Hepatocyte (in vitro differentiated cells): ENCODE measurements around the gene C11orf65. TPM values are rescaled to one million over a fixed set of nuclear protein-coding genes. Genes with fewer than 3 reads are reported as not detected.
"Not testable (repeated sequence)": the region's sequence is repeated elsewhere in the genome, so short reads cannot be mapped to it uniquely, and the experiment has no call there.

Experiments used
- DNase-seq: peaks from one replicate; pipeline ENCODE4 v3.0.0-alpha.2; 2016; ENCODE audit warnings: low spot score
- H2AFZ ChIP-seq: fragments of 200-600 bp; sonication (generic); 2 replicates; pipeline ENCODE4 v1.6.0; 2016; ENCODE audit warnings: antibody characterized with exemption, mild to moderate bottlenecking
- H3K27ac ChIP-seq: fragments of 200-600 bp; sonication (generic); 2 replicates; pipeline ENCODE4 v1.5.1; 2016; ENCODE audit warnings: mild to moderate bottlenecking
- H3K27me3 ChIP-seq: fragments of 200-600 bp; sonication (generic); 2 replicates; pipeline ENCODE4 v1.6.1; 2016
- H3K36me3 ChIP-seq: fragments of 200-600 bp; sonication (generic); replicated peaks from 2 replicates; pipeline ENCODE4 v1.5.1; 2016; ENCODE audit warnings: low read depth; ENCODE audit not compliant: insufficient read depth
- H3K4me1 ChIP-seq: fragments of 200-600 bp; sonication (generic); 2 replicates; pipeline ENCODE4 v1.5.1; 2016; ENCODE audit warnings: mild to moderate bottlenecking, moderate library complexity; ENCODE audit not compliant: insufficient read depth
- H3K4me2 ChIP-seq: fragments of 200-600 bp; sonication (generic); 2 replicates; pipeline ENCODE4 v1.6.0; 2016
- H3K4me3 ChIP-seq: fragments of 200-600 bp; sonication (generic); 2 replicates; pipeline ENCODE4 v1.5.1; 2016; ENCODE audit warnings: mild to moderate bottlenecking
- H3K79me2 ChIP-seq: fragments of 200-600 bp; sonication (generic); 2 replicates; pipeline ENCODE4 v1.6.0; 2017; ENCODE audit warnings: mild to moderate bottlenecking
- H3K9me2 ChIP-seq: fragments of 200-600 bp; sonication (generic); replicated peaks from 2 replicates; pipeline ENCODE4 v1.6.0; 2017; ENCODE audit warnings: mild to moderate bottlenecking; ENCODE audit not compliant: insufficient read depth
- H3K9me3 ChIP-seq: fragments of 200-600 bp; sonication (generic); 2 replicates; pipeline ENCODE4 v1.5.1; 2016; ENCODE audit warnings: low read depth, mild to moderate bottlenecking
- H4K20me1 ChIP-seq: fragments of 200-600 bp; sonication (generic); 2 replicates; pipeline ENCODE4 v1.6.0; 2016; ENCODE audit warnings: mild to moderate bottlenecking; ENCODE audit not compliant: insufficient read depth, poor library complexity, severe bottlenecking
- CTCF ChIP-seq: fragments of 200-600 bp; sonication (generic); IDR thresholded peaks from 2 replicates; pipeline ENCODE4 v1.5.1; 2016; ENCODE audit warnings: antibody characterized with exemption, mild to moderate bottlenecking; ENCODE audit not compliant: poor library complexity
- EZH2 ChIP-seq: fragments of 200-600 bp; sonication (generic); IDR thresholded peaks from 2 replicates; pipeline ENCODE4 v1.6.1; 2016; ENCODE audit warnings: antibody characterized with exemption, mild to moderate bottlenecking, borderline replicate concordance
- EZH2phosphoT487 ChIP-seq: fragments of 200-600 bp; sonication (generic); IDR thresholded peaks from one replicate; pipeline ENCODE4 v1.6.1; 2018; ENCODE audit warnings: antibody characterized with exemption, mild to moderate bottlenecking, low read depth, moderate library complexity; ENCODE audit not compliant: unreplicated experiment, severe bottlenecking
- WGBS: methylation state at CpG from one replicate; pipeline ENCODE4 v1.1.6; 2016; ENCODE audit warnings: low lambda C conversion rate; ENCODE audit errors: missing lambda C conversion rate; 5-methylcytosine and 5-hydroxymethylcytosine counted together
- polyA plus RNA-seq: library from polyadenylated mRNA; unstranded; fragments of >200 nt; fragmentation: Nextera tagmentation; extraction: Ambion mirVana; gene quantifications from 2 replicates; pipeline ENCODE4 v1.2.1, GENCODE V29; 2016
- total RNA-seq: library from RNA; depleted of rRNA; stranded (reverse); fragments of >200 nt; gene quantifications from 2 replicates; pipeline ENCODE4 v1.2.3, GENCODE V29; 2014

C11orf65 gene
- total and polyA plus RNA-seq, 2 experiments from 2014 or later = 0.34 to 0.50 TPM

- Histone ChIP-seq H3K79me2 (no peaks in the 10 kb centered on the region), H3K27ac (no peak overlapping the region), H3K4me3 (no peak overlapping the region), H3K4me2 (no peak overlapping the region), H3K9me2 (no peaks in the 10 kb centered on the region), H4K20me1 (no peaks in the 10 kb centered on the region), H3K36me3 (no peaks in the 10 kb centered on the region), H3K4me1 (no peaks in the 10 kb centered on the region), H2AFZ (no peak overlapping the region), H3K27me3 (no peaks in the 10 kb centered on the region), H3K9me3 (no peaks in the 10 kb centered on the region)
- no peak for TF ChIP-seq EZH2
- no peak for TF ChIP-seq CTCF
- no peak for TF ChIP-seq EZH2phosphoT487
- WGBS = 94% methylated on average over 1 of the region's 1 CpG
- DNase-seq = no peak
Measured at GRCh38 chr11:108472681-108473080, 5.4 kb upstream of the C11orf65 start.

- Histone ChIP-seq H3K9me2 (no peaks in the 10 kb centered on the region), H3K27ac (peak overlapping the region; percentile 98), H3K79me2 (no peaks in the 10 kb centered on the region), H3K9me3 (no peaks in the 10 kb centered on the region), H3K4me3 (no peak overlapping the region), H3K4me1 (no peaks in the 10 kb centered on the region), H3K27me3 (no peaks in the 10 kb centered on the region), H4K20me1 (no peaks in the 10 kb centered on the region), H2AFZ (peak overlapping the region; percentile 77), H3K36me3 (no peaks in the 10 kb centered on the region), H3K4me2 (peak overlapping the region; percentile 74)
- DNase-seq = no peak
- WGBS = 68% methylated on average over 1 of the region's 1 CpG
- TF ChIP-seq CTCF = no peak
- TF ChIP-seq EZH2 = no peak
- no peak for TF ChIP-seq EZH2phosphoT487
Measured at GRCh38 chr11:108468478-108468864, 1.1 kb upstream of the C11orf65 start.

- WGBS = 75% methylated on average over 7 of the region's 7 CpGs
- Histone ChIP-seq H2AFZ (peak overlapping the region; percentile 79), H4K20me1 (no peaks in the 10 kb centered on the region), H3K79me2 (no peaks in the 10 kb centered on the region), H3K27ac (peak overlapping the region; percentile 98), H3K36me3 (no peaks in the 10 kb centered on the region), H3K4me2 (peak overlapping the region; percentile 74), H3K4me3 (peak overlapping the region; percentile 68), H3K4me1 (no peaks in the 10 kb centered on the region), H3K9me2 (no peaks in the 10 kb centered on the region), H3K9me3 (no peaks in the 10 kb centered on the region), H3K27me3 (no peaks in the 10 kb centered on the region)
- no peak for DNase-seq
- TF ChIP-seq EZH2phosphoT487 = no peak
- TF ChIP-seq EZH2 = no peak
- no peak for TF ChIP-seq CTCF
Measured at GRCh38 chr11:108466405-108466804, 924 bp downstream of the C11orf65 start.

GRCh38 chr11:108453207-108453835 lies 14.0 kb downstream of the C11orf65 start:
- DNase-seq = no peak
- Histone ChIP-seq H3K4me3 (no peak overlapping the region), H3K4me1 (no peaks in the 10 kb centered on the region), H2AFZ (no peak overlapping the region), H3K36me3 (no peaks in the 10 kb centered on the region), H3K9me3 (no peaks in the 10 kb centered on the region), H3K9me2 (no peaks in the 10 kb centered on the region), H3K4me2 (no peak overlapping the region), H3K27ac (no peak overlapping the region), H4K20me1 (no peaks in the 10 kb centered on the region), H3K79me2 (no peaks in the 10 kb centered on the region), H3K27me3 (no peaks in the 10 kb centered on the region)
- WGBS = 99% methylated on average over 2 of the region's 2 CpGs
- TF ChIP-seq EZH2 = no peak
- TF ChIP-seq CTCF = no peak
- TF ChIP-seq EZH2phosphoT487 = no peak

- H3K4me1 ChIP-seq, H3K36me3 ChIP-seq, H3K4me2 ChIP-seq, H3K27me3 ChIP-seq, DNase-seq, H3K79me2 ChIP-seq, H4K20me1 ChIP-seq, H3K4me3 ChIP-seq, H3K9me3 ChIP-seq, H3K9me2 ChIP-seq, H3K27ac ChIP-seq, H2AFZ ChIP-seq: not testable (repeated sequence)
- WGBS = 89% methylated on average over 4 of the region's 4 CpGs
Measured at GRCh38 chr11:108441445-108441844, 25.9 kb downstream of the C11orf65 start.
